ENCODE results near the gene CLSTN2.

The CLSTN2 gene

DNA sequence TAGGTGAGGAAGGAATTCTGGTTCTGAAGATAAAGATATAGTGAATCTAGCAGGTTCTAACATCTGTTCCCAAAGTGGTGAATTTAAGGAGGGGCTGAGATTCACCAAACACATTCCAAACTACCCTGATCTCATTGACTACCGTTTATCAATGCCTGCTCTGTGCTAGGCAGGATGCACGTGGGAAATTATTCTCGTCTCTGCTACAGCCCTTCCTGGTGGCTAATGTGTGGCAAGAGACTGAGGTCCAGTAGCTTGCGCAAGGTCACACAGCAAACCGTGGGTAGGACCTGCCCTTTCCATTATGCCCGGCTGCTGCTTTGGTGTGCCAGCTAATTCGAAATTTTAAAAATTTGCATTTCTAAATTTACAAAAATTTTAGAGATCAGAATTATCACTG lies 533.4 kb downstream of the CLSTN2 start:
- peak; percentile 3 to 20 for DNase-seq

- no peak for DNase-seq
Measured at GRCh38 chr3:140469491-140469890, 534.5 kb downstream of the CLSTN2 start.

DNA sequence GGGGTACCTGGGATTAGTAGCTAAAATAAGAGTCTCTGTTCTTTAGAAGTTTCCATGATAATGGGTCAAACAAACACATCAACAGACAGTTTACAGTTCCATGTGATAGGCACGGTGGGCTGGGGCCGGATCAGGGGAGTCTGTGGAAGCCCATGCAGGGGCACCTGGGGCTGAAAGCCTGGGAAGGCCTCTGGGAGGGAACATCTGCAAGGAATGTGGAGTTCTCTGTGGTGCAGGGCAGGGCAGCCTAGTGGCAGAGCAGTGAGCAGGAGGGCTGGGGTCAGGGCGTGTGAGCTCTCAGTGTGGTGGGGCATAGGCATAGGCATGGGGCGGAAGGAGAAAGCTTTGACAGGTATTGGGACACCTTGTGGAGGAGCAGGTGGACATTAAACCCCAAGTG lies 535.2 kb downstream of the CLSTN2 start:
- DNase-seq: no peak

GRCh38 chr3:140470962-140471361 lies 536.0 kb downstream of the CLSTN2 start:
- DNase-seq: no peak

DNA sequence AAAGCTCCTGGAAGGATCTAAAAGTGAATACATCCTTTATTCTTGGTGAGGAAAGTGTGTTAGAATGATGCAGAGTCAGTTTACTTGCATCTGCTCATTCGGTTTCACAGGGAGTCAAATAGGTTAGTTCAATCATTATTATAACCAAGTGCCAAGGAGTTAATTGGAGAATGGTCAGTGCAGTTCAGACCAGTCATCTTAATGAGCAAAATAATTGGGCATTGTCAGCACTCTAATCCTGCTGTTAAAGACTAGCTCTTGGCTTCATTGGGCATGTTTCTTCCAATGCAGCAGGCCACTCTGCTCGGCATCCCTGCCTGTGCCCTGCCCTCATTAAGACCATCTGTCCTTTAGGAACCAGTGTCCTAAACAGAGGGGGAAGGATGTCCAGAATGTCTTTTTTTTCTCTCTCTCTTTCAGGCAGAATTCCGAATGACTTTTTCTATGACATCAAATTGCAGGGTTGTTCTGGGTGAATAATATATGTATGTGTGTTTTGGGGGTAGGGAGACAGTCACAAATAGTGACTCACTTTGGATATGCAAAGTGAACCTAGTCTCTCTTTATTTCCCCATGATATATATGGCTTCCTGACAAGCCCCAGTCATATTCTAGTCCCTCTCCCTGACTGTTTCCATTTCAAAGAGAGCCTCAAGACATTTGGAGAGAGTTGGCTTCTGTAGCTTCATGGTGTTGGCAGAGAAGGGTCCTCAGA lies 537.5 kb downstream of the CLSTN2 start:
- no peak for DNase-seq

DNA sequence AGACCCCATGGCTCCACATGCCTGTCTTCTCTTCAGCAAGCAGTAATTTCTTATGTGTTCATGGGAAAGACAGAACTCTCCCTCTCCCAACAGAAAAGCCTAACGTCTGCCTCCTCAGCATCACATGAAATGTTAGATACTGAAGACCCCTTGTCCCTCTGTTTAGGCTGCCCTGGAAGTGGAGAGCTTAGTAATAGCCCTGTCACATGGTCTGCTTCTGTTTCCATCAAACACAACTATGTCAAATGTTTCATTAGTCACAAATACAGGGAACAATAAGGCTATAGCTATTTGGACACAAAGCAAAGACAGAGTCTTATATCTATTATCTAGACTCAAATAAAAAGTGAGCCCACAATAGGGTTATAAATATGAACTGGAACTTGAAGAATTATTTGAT lies 552.6 kb downstream of the CLSTN2 start:
- no peak for DNase-seq

- DNase-seq: no peak
Measured at GRCh38 chr3:140493271-140493670, 558.3 kb downstream of the CLSTN2 start.

GRCh38 chr3:140494970-140495369 lies 560.0 kb downstream of the CLSTN2 start:
- DNase-seq: no peak

- no peak for DNase-seq
Measured at GRCh38 chr3:140497331-140497730, 562.3 kb downstream of the CLSTN2 start.

DNA sequence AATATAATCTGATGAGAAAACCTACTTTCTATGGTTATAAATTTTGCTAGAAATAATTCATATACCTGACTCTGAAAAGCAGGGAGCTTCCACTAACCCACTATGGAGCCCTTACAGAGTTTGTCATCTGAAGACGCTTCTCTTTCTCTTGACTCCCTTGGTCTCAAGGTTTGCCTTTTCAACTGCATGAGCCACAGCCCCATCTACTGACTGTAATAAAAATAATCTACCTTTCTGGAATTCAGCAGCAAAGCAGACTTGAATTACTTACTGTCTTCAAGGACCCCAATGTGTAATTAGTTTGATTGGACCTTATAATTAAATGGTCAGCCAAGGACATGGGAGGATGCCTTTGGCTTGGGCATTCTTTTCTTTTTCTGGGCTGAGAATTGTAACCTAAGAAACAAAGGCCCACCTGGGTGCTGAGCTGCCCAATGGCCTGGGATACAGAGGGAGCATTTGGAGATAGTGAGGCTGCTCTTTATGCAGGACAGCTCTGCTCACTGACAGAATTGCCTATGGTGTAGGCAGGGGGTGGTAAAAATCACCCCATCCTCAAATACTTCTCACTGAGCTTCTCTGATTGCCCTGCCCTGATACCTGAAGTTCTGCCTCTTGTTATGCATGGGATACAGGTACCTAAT lies 564.3 kb downstream of the CLSTN2 start:
- DNase-seq: no peak

DNA sequence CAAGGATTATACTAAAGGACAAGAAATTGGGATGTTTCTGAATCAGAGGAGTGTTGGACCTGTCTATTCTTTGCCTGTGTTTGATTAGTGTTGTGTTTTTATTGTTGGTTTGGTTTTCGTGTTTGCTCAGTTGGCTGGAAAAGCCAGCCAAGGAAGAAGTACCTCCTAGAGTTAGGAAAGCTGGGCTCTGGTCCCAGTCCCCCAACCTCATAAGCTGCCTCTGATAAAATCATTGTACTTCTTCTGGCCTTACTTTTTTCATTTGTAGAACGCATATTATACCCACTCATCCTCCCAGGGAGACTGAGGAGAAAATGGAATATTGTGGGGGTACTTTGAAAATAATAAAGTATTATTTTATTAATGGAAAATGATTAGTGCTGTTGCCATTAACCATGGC lies 565.5 kb downstream of the CLSTN2 start:
- DNase-seq: no peak

DNA sequence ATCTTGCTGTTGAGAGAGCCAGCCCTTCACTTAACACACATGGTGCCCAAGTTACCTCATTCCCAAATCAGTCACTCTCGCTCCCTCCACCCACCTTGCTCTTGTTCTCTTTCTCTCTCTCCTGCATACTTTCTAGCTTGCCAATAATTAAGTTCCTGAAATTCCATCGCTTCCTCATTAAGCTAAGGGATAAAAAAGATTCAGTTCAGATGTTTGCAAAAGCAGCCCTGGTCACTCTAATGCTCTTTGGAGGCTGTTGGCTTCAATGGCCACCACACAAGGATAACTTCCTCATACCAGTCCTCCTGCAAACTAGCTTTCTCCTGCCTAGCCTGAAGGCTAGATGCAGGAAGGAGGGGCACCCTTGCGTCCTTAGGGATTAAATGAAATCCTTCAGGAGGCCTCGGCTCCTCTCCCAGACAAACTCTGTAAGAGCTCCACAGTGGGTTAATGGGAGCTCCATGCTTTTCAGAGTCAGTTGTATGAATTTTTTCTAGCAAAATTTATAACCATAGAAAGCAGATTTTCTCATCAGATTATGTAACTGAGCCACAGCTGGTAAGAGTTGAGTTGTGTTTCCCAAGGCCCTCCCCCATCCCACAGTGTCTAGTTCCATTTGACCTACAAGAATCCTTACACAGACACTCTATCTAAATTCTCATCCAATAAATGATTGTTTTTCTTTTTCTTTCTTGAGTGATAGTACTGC lies 566.2 kb downstream of the CLSTN2 start:
- no peak for DNase-seq

DNA sequence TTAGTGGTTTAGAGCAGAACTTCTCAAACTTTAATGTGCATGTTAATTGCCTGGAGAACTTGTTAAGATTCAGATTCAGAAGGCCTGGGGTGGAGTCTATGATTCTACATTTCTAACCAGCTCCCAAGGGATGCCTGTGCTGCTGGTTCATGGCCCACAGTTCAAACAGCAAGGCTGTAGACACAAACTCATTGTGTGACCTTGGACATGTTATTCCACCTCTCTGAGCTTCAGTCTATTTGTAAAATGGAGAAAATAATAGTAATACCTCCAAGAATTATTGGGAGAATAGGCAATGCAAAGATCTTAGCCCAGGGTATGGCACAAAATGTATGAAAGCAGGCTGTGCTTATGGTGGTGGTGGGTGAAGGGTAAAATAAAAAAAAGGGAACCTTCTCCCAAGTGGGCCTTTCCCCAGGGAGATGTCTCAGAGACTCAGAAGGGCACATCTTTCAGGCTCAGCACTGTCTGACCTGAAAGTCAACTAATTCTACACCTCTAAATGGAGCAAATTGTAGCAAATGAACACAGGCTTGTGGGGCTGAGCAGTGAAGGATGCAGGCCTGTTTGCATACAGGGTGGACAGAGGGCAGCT lies 566.9 kb downstream of the CLSTN2 start:
- no peak for DNase-seq

GRCh38 chr3:140505213-140505612 lies 570.2 kb downstream of the CLSTN2 start:
- DNase-seq: no peak

- no peak for DNase-seq
Measured at GRCh38 chr3:140505876-140506275, 570.9 kb downstream of the CLSTN2 start.

DNA sequence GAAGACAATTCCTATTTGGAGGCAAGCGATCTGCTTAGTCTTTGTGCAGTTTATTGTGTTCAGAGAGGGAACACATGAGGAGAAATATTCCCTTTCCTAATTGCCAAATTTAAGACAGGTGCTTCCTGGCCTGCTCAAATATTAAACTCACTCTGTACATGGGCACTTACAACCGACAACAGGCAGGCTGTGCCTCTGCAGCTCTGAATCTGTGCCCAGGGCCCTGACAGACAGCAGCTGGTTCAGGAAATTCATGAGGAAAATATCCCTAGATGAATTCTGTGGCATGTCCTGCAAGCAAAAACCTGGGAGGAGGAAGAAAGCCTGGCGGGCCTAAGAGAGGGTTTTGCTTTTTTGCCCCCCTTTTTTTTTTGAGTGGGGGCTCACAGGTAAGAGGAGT lies 573.6 kb downstream of the CLSTN2 start:
- DNase-seq: no peak

DNA sequence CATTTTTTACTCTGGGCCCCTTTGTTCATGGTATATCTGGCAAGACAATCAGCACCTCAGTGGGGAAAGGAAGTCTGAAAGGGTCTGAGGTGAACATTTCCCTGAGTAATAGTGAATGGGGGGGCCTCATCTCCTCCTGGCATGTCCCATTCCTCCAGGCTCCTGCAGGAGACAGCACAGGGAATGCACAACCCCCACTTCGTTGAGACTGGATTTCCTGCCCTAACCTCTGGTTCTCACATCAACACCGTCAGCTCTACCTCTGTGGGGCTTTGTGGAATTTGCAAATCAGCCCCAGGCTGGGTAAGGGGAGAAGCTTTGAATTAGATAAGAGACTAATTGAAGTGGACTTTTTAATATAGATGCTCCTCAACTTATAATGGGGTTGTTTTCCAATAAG lies 574.5 kb downstream of the CLSTN2 start:
- DNase-seq: no peak

DNA sequence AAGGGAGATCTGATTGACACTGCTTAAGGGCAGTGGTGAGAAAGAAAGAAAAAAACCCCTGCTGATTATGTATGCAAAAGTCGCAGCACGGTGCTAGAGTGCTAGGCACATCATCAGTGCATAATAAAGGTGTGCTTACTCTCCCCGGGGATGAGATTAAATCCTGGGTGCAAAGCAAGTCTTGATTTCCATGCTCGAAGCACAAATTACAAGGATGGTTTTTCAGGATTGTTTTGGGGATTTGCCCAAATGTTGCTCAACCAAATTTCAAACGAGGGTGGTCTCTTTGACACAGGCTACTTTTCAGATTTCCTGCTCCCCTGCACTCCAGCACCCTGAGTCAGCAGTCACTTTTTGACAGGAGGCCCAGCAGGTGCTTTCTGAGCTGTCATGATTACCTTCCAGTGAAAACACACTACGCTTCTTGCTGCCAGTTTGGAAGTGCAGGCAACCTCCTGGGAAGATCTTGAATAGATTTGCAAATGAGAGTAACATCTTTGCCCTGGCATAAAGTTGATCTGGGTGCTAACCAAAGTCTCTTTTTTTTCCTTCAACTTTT lies 575.4 kb downstream of the CLSTN2 start:
- no peak for DNase-seq

DNA sequence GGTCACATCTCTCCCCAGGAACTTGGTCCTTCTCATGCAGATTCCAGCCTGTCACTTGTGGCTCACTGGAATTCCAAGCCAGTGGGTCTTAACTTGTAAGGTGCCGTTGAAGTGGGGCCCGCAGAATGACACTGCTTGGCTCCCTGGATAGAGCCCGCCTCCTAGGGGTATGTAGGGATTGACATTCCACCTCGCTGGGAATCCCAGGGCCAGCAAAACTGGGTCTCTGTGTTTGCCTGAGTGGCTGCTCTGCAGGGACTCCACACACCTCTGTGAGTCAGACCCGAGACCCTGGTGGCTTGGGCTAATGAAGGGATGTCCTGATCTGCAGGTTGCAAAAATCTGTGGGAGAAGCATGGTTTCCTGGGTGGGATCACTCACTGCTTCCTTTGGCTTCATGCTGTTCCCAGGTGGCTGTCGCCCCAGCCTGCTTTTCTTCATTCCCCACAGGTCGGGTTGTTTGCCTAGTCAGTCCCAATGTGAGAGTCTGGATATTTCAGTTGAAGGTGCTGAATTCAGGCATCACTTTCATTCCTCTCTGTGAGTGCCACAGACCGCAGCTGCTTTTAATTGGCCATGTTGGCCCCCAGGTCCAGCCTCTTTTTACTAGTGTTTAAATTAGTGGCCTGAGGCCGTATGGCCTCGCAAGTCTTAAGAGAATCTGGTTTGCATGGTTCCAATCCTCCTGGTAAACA lies 586.9 kb downstream of the CLSTN2 start:
- no peak for DNase-seq

- no peak for DNase-seq
Measured at GRCh38 chr3:140522653-140523380, 587.8 kb downstream of the CLSTN2 start.

GRCh38 chr3:140523600-140523999 lies 588.6 kb downstream of the CLSTN2 start:
- no peak for DNase-seq

GRCh38 chr3:140527156-140527555 lies 592.2 kb downstream of the CLSTN2 start:
- no peak for DNase-seq

Data from AML-193 (cell line).